Suprapubic skin (tissue), 4 donors: Measurements from ENCODE around the gene MYO15B. TPM values are rescaled to one million over a fixed set of nuclear protein-coding genes. Genes with fewer than 3 reads are reported as not detected.

Experiments
- DNase-seq, 2 donors: peaks; one replicate each; pipeline ENCODE4 v3.0.0-alpha.2; 2019; ENCODE audit warnings: low spot score in 2 of 2
- H3K27ac ChIP-seq: fragments of 200-600 bp; sonication (generic); one replicate; pipeline ENCODE4 v1.5.1; 2019
- H3K27me3 ChIP-seq: fragments of 200-600 bp; sonication (generic); one replicate; pipeline ENCODE4 v1.5.1; 2019
- H3K36me3 ChIP-seq: fragments of 200-600 bp; sonication (generic); one replicate; pipeline ENCODE4 v1.5.1; 2019
- H3K4me1 ChIP-seq: fragments of 200-600 bp; sonication (generic); one replicate; pipeline ENCODE4 v1.5.1; 2019
- H3K4me3 ChIP-seq: fragments of 200-600 bp; sonication (generic); one replicate; pipeline ENCODE4 v1.5.1; 2019; ENCODE audit warnings: mild to moderate bottlenecking
- H3K9me3 ChIP-seq: fragments of 200-600 bp; sonication (generic); one replicate; pipeline ENCODE4 v1.5.1; 2019
- CTCF ChIP-seq, 2 donors: fragments of 200-600 bp in 1 of 2; fragments of 450-650 bp in 1 of 2; sonication (generic) in 1 of 2; IDR thresholded peaks; one replicate each; pipeline ENCODE4 v1.5.1; 2016 to 2019; ENCODE audit warnings: antibody characterized with exemption in 2 of 2, mild to moderate bottlenecking in 1 of 2, moderate library complexity in 1 of 2
- EP300 ChIP-seq: sonication (generic); formaldehyde crosslinking; IDR thresholded peaks from one replicate; pipeline ENCODE4 v1.6.1; 2017; ENCODE audit warnings: antibody characterized with exemption
- POLR2A ChIP-seq, 2 donors: fragments of 450-650 bp; IDR thresholded peaks; one replicate each; pipeline ENCODE4 v1.6.1; 2017; ENCODE audit warnings: antibody characterized with exemption in 2 of 2, mild to moderate bottlenecking in 2 of 2, moderate library complexity in 2 of 2
- POLR2AphosphoS5 ChIP-seq, 3 donors: sonication (generic); formaldehyde crosslinking; IDR thresholded peaks; one replicate each; pipeline ENCODE4 v1.6.1; 2017; ENCODE audit warnings: antibody characterized with exemption in 3 of 3
- WGBS: methylation state at CpG from one replicate; pipeline ENCODE4 v1.1.5; 2018; 5-methylcytosine and 5-hydroxymethylcytosine counted together
- total RNA-seq, 4 donors: library from RNA; depleted of rRNA; stranded (reverse); fragments of >200 nt; gene quantifications; one replicate each; pipeline ENCODE4 v1.1.0, GENCODE V29; 2016

MYO15B gene
- total RNA-seq, 4 donors from 2014 or later: 28.4 to 126 (median 76.1) TPM

- no peak for DNase-seq
- Histone ChIP-seq H3K27ac (no peak overlapping the region), H3K4me3 (no peak overlapping the region), H3K36me3 (no peaks in the 10 kb centered on the region), H3K4me1 (peaks cover 51% of the 10 kb centered on the region), H3K27me3 (no peaks in the 10 kb centered on the region), H3K9me3 (no peaks in the 10 kb centered on the region)
- TF ChIP-seq CTCF (IDR thresholded peaks at IDR 0.05): no peak
- TF ChIP-seq POLR2A (IDR thresholded peaks at IDR 0.05): no peak
- TF ChIP-seq POLR2AphosphoS5 (IDR thresholded peaks at IDR 0.05): no peak
- TF ChIP-seq EP300: no peak
- 94% methylated on average over 7 of the region's 13 CpGs for WGBS
These were observed 51.3 kb downstream of the MYO15B start for GRCh38 chr17:75638893-75639292.

- TF ChIP-seq POLR2A (IDR thresholded peaks at IDR 0.05) (no peak), POLR2AphosphoS5 (IDR thresholded peaks at IDR 0.05) (no peak), EP300 (no peak), CTCF (IDR thresholded peaks at IDR 0.05) (no peak)
- no peaks in the 10 kb centered on the region for H3K9me3 ChIP-seq
- 97% methylated on average over 3 of the region's 3 CpGs for WGBS
- DNase-seq: peak in 1 of 2 donors; percentile 57
- H3K4me1 ChIP-seq: peaks cover 51% of the 10 kb centered on the region
- no peaks in the 10 kb centered on the region for H3K36me3 ChIP-seq
- H3K27ac ChIP-seq: peak overlapping the region; percentile 77
- no peak overlapping the region for H3K4me3 ChIP-seq
- H3K27me3 ChIP-seq: no peaks in the 10 kb centered on the region
These were observed 51.7 kb downstream of the MYO15B start for GRCh38 chr17:75639327-75639726.

- H3K4me1 ChIP-seq: peaks cover 53% of the 10 kb centered on the region
- DNase-seq: peak in 1 of 2 donors; percentile 67
- WGBS: 69% methylated on average over 11 of the region's 30 CpGs
- no peaks in the 10 kb centered on the region for H3K27me3 ChIP-seq
- H3K4me3 ChIP-seq: peak overlapping the region; percentile 26
- no peaks in the 10 kb centered on the region for H3K36me3 ChIP-seq
- peak overlapping the region; percentile 77 for H3K27ac ChIP-seq
- no peaks in the 10 kb centered on the region for H3K9me3 ChIP-seq
- no peak for TF ChIP-seq POLR2A (IDR thresholded peaks at IDR 0.05)
- peak in 1 of 2 donors; percentile 23 for TF ChIP-seq CTCF (IDR thresholded peaks at IDR 0.05)
- peak in 1 of 3 donors; percentile 47 for TF ChIP-seq POLR2AphosphoS5 (IDR thresholded peaks at IDR 0.05)
- TF ChIP-seq EP300: no peak
These were observed 52.4 kb downstream of the MYO15B start for GRCh38 chr17:75639771-75640555.

GRCh38 chr17:75640556-75641119 is 53.0 kb downstream of the MYO15B start:
- Histone ChIP-seq H3K4me3 (peak overlapping the region; percentile 26), H3K4me1 (peaks cover 60% of the 10 kb centered on the region), H3K9me3 (no peaks in the 10 kb centered on the region), H3K36me3 (no peaks in the 10 kb centered on the region), H3K27me3 (no peaks in the 10 kb centered on the region), H3K27ac (peak overlapping the region; percentile 77)
- TF ChIP-seq POLR2A (IDR thresholded peaks at IDR 0.05) (no peak), POLR2AphosphoS5 (IDR thresholded peaks at IDR 0.05) (no peak), CTCF (IDR thresholded peaks at IDR 0.05) (no peak), EP300 (no peak)
- whole genome bisulfite sequencing: 92% methylated on average over 8 of the region's 13 CpGs
- DNase-seq: no peak

- no peaks in the 10 kb centered on the region for H3K9me3 ChIP-seq
- peak overlapping the region; percentile 77 for H3K27ac ChIP-seq
- 71% methylated on average over 5 of the region's 9 CpGs for WGBS
- no peak overlapping the region for H3K4me3 ChIP-seq
- TF ChIP-seq POLR2AphosphoS5 (IDR thresholded peaks at IDR 0.05) (no peak), POLR2A (IDR thresholded peaks at IDR 0.05) (no peak), CTCF (IDR thresholded peaks at IDR 0.05) (no peak), EP300 (no peak)
- no peak for DNase-seq
- no peaks in the 10 kb centered on the region for H3K27me3 ChIP-seq
- no peaks in the 10 kb centered on the region for H3K36me3 ChIP-seq
- peaks cover 67% of the 10 kb centered on the region for H3K4me1 ChIP-seq
These were observed 53.7 kb downstream of the MYO15B start for GRCh38 chr17:75641343-75641742.
